ENCODE measurements around the gene PSMD8.

The PSMD8 gene

GRCh38 chr19:38371081-38371480 is 3.3 kb upstream of the PSMD8 start:
- TF ChIP-seq FOXP2 (optimal IDR thresholded peaks at IDR 0.05; ENCODE audit: control extremely low read depth, extremely low read length, insufficient read depth) (no peak), POLR2AphosphoS5 (IDR thresholded peaks at IDR 0.05; ENCODE audit: borderline replicate concordance, low read depth, low read length) (no peak), EZH2 (IDR thresholded peaks at IDR 0.05) (no peak)
- DNase-seq (ENCODE audit: low read depth, low spot score) = no peak
- no peak overlapping the region for H3K9ac ChIP-seq (ENCODE audit: insufficient read length)
- H3K9me3 ChIP-seq (ENCODE audit: low read depth, low read length) = no peaks in the 10 kb centered on the region
- H3K27ac ChIP-seq = no peak overlapping the region
- H3K4me3 ChIP-seq = no peak overlapping the region
- H3K36me3 ChIP-seq (ENCODE audit: insufficient read depth, low read length) = 0 out of 2 replicates have a peak, but pooled peaks cover 1% of the 10 kb centered on the region

- no peak for TF ChIP-seq FOXP2 (optimal IDR thresholded peaks at IDR 0.05; ENCODE audit: control extremely low read depth, extremely low read length, insufficient read depth)
- no peak for TF ChIP-seq EZH2 (IDR thresholded peaks at IDR 0.05)
- TF ChIP-seq POLR2AphosphoS5 (IDR thresholded peaks at IDR 0.05; ENCODE audit: borderline replicate concordance, low read depth, low read length) = no peak
- Histone ChIP-seq H3K27ac (peak overlapping the region; percentile 23; the same call in 1 of the 2 replicates), H3K9ac (ENCODE audit: insufficient read length) (peak overlapping the region; percentile 51)
Measured at GRCh38 chr19:38373907-38374331, 452 bp upstream of the PSMD8 start.

GRCh38 chr19:38375098-38375493 is 725 bp downstream of the PSMD8 start:
- Histone ChIP-seq H3K9me3 (ENCODE audit: low read depth, low read length) (no peaks in the 10 kb centered on the region), H3K27ac (peak overlapping the region; percentile 75), H3K9ac (ENCODE audit: insufficient read length) (peak overlapping the region; percentile 94), H3K36me3 (ENCODE audit: insufficient read depth, low read length) (peaks cover 20% of the 10 kb centered on the region), H3K4me3 (peak overlapping the region; percentile 98)
- no peak for TF ChIP-seq POLR2AphosphoS5 (IDR thresholded peaks at IDR 0.05; ENCODE audit: borderline replicate concordance, low read depth, low read length)
- TF ChIP-seq FOXP2 (optimal IDR thresholded peaks at IDR 0.05; ENCODE audit: control extremely low read depth, extremely low read length, insufficient read depth) = no peak
- no peak for TF ChIP-seq EZH2 (IDR thresholded peaks at IDR 0.05)
- DNase-seq (ENCODE audit: low read depth, low spot score) = no peak

More at GRCh38 chr19:38373907-38374331, 452 bp upstream of the PSMD8 start:
- peaks cover 14% of the 10 kb centered on the region for H3K36me3 ChIP-seq (ENCODE audit: insufficient read depth, low read length)
- H3K4me3 ChIP-seq = peak overlapping the region; percentile 98
- no peak for DNase-seq (ENCODE audit: low read depth, low spot score)
- H3K9me3 ChIP-seq (ENCODE audit: low read depth, low read length) = no peaks in the 10 kb centered on the region

- TF ChIP-seq FOXP2 (optimal IDR thresholded peaks at IDR 0.05; ENCODE audit: control extremely low read depth, extremely low read length, insufficient read depth) = no peak
- TF ChIP-seq EZH2 (IDR thresholded peaks at IDR 0.05) = no peak
- TF ChIP-seq POLR2AphosphoS5 (IDR thresholded peaks at IDR 0.05; ENCODE audit: borderline replicate concordance, low read depth, low read length) = no peak
- no peak for DNase-seq (ENCODE audit: low read depth, low spot score)
- Histone ChIP-seq H3K27ac (no peak overlapping the region), H3K36me3 (ENCODE audit: insufficient read depth, low read length) (peaks cover 21% of the 10 kb centered on the region), H3K9ac (ENCODE audit: insufficient read length) (peak overlapping the region; percentile 94), H3K4me3 (peak overlapping the region; percentile 98), H3K9me3 (ENCODE audit: low read depth, low read length) (no peaks in the 10 kb centered on the region)
Measured at GRCh38 chr19:38375748-38376147, 1.4 kb downstream of the PSMD8 start.

- Histone ChIP-seq H3K4me3 (no peak overlapping the region), H3K9me3 (ENCODE audit: low read depth, low read length) (no peaks in the 10 kb centered on the region), H3K36me3 (ENCODE audit: insufficient read depth, low read length) (peaks cover 30% of the 10 kb centered on the region), H3K9ac (ENCODE audit: insufficient read length) (no peak overlapping the region), H3K27ac (no peak overlapping the region)
- TF ChIP-seq FOXP2 (optimal IDR thresholded peaks at IDR 0.05; ENCODE audit: control extremely low read depth, extremely low read length, insufficient read depth) = no peak
- no peak for TF ChIP-seq EZH2 (IDR thresholded peaks at IDR 0.05)
- no peak for TF ChIP-seq POLR2AphosphoS5 (IDR thresholded peaks at IDR 0.05; ENCODE audit: borderline replicate concordance, low read depth, low read length)
- no peak for DNase-seq (ENCODE audit: low read depth, low spot score)
Measured at GRCh38 chr19:38376576-38376975, 2.2 kb downstream of the PSMD8 start.

GRCh38 chr19:38377052-38377451 is 2.7 kb downstream of the PSMD8 start:
- Histone ChIP-seq H3K9me3 (ENCODE audit: low read depth, low read length) (no peaks in the 10 kb centered on the region), H3K36me3 (ENCODE audit: insufficient read depth, low read length) (peaks cover 34% of the 10 kb centered on the region), H3K27ac (no peak overlapping the region), H3K4me3 (no peak overlapping the region), H3K9ac (ENCODE audit: insufficient read length) (no peak overlapping the region)
- no peak for DNase-seq (ENCODE audit: low read depth, low spot score)
- TF ChIP-seq EZH2 (IDR thresholded peaks at IDR 0.05) (no peak), POLR2AphosphoS5 (IDR thresholded peaks at IDR 0.05; ENCODE audit: borderline replicate concordance, low read depth, low read length) (no peak), FOXP2 (optimal IDR thresholded peaks at IDR 0.05; ENCODE audit: control extremely low read depth, extremely low read length, insufficient read depth) (no peak)

- Histone ChIP-seq H3K4me3 (no peak overlapping the region), H3K36me3 (ENCODE audit: insufficient read depth, low read length) (peaks cover 43% of the 10 kb centered on the region), H3K9ac (ENCODE audit: insufficient read length) (no peak overlapping the region), H3K27ac (no peak overlapping the region), H3K9me3 (ENCODE audit: low read depth, low read length) (no peaks in the 10 kb centered on the region)
- no peak for DNase-seq (ENCODE audit: low read depth, low spot score)
- TF ChIP-seq EZH2 (IDR thresholded peaks at IDR 0.05) (no peak), POLR2AphosphoS5 (IDR thresholded peaks at IDR 0.05; ENCODE audit: borderline replicate concordance, low read depth, low read length) (no peak), FOXP2 (optimal IDR thresholded peaks at IDR 0.05; ENCODE audit: control extremely low read depth, extremely low read length, insufficient read depth) (no peak)
Measured at GRCh38 chr19:38378866-38379265, 4.5 kb downstream of the PSMD8 start.

- Histone ChIP-seq H3K9me3 (ENCODE audit: low read depth, low read length) (no peaks in the 10 kb centered on the region), H3K36me3 (ENCODE audit: insufficient read depth, low read length) (peaks cover 42% of the 10 kb centered on the region), H3K9ac (ENCODE audit: insufficient read length) (no peak overlapping the region), H3K27ac (no peak overlapping the region), H3K4me3 (no peak overlapping the region)
- TF ChIP-seq FOXP2 (optimal IDR thresholded peaks at IDR 0.05; ENCODE audit: control extremely low read depth, extremely low read length, insufficient read depth) = no peak
- TF ChIP-seq POLR2AphosphoS5 (IDR thresholded peaks at IDR 0.05; ENCODE audit: borderline replicate concordance, low read depth, low read length) = no peak
- no peak for TF ChIP-seq EZH2 (IDR thresholded peaks at IDR 0.05)
- no peak for DNase-seq (ENCODE audit: low read depth, low spot score)
Measured at GRCh38 chr19:38381138-38381537, 6.8 kb downstream of the PSMD8 start.

- no peak overlapping the region for H3K9ac ChIP-seq (ENCODE audit: insufficient read length)
- TF ChIP-seq POLR2AphosphoS5 (IDR thresholded peaks at IDR 0.05; ENCODE audit: borderline replicate concordance, low read depth, low read length) = no peak
- TF ChIP-seq FOXP2 (optimal IDR thresholded peaks at IDR 0.05; ENCODE audit: control extremely low read depth, extremely low read length, insufficient read depth) = no peak
- TF ChIP-seq EZH2 (IDR thresholded peaks at IDR 0.05) = no peak
- H3K36me3 ChIP-seq (ENCODE audit: insufficient read depth, low read length) = peaks cover 31% of the 10 kb centered on the region; the same call in 1 of the 2 replicates
- no peak overlapping the region for H3K4me3 ChIP-seq
- no peak overlapping the region for H3K27ac ChIP-seq
- no peak for DNase-seq (ENCODE audit: low read depth, low spot score)
- no peaks in the 10 kb centered on the region for H3K9me3 ChIP-seq (ENCODE audit: low read depth, low read length)
Measured at GRCh38 chr19:38383184-38383583, 8.8 kb downstream of the PSMD8 start.

All from SK-N-MC (cell line).